Activated CD4-positive, alpha-beta T cell treated with anti-CD3 and anti-CD28 coated beads, Interleukin-2, amount 50 U/mL, for 48 hours (primary cell): ENCODE data around the gene NELFCD.
"Not testable (repeated sequence)": the region's sequence is repeated elsewhere in the genome, so short reads cannot be mapped to it uniquely, and the experiment has no call there.

Source experiments
- DNase-seq, 2 experiments: peaks; one replicate each; pipeline ENCODE4 v3.0.0-alpha.2; 2020

The NELFCD gene

GRCh38 chr20:59027741-59028320 is 46.8 kb downstream of the NELFCD start:
- no peak for DNase-seq

- no peak for DNase-seq
Measured at GRCh38 chr20:59028812-59029211, 47.8 kb downstream of the NELFCD start.

GRCh38 chr20:59030911-59031563 is 50.0 kb downstream of the NELFCD start:
- peak in 1 of 2 experiments; percentile 17 for DNase-seq

- DNase-seq = no peak
Measured at GRCh38 chr20:59031564-59032022, 50.5 kb downstream of the NELFCD start.

GRCh38 chr20:59032023-59032712 is 51.1 kb downstream of the NELFCD start, which contains the start of gene ATP5F1E:
Gene ATP5F1E (minus strand): TSS chr20:59032335. CDS start chr20:59032251, 84 bp downstream.
- peak; percentile 94 to 96 for DNase-seq

- no peak for DNase-seq
Measured at GRCh38 chr20:59032713-59033059, 51.6 kb downstream of the NELFCD start.

GRCh38 chr20:59033093-59033492 is 52.0 kb downstream of the NELFCD start:
- no peak for DNase-seq

- DNase-seq = no peak
Measured at GRCh38 chr20:59033616-59034165, 52.6 kb downstream of the NELFCD start.

GRCh38 chr20:59035381-59035780 is 54.3 kb downstream of the NELFCD start:
- no peak for DNase-seq

GRCh38 chr20:59037386-59037785 is 56.3 kb downstream of the NELFCD start:
- no peak for DNase-seq

GRCh38 chr20:59039233-59039632 is 58.2 kb downstream of the NELFCD start:
- no peak for DNase-seq

- no peak for DNase-seq
Measured at GRCh38 chr20:59040667-59041066, 59.6 kb downstream of the NELFCD start.

GRCh38 chr20:59041487-59041886 is 60.4 kb downstream of the NELFCD start:
- DNase-seq = not testable (repeated sequence)

- no peak for DNase-seq
Measured at GRCh38 chr20:59042151-59042795, 61.2 kb downstream of the NELFCD start, which contains the start of gene PRELID3B. Gene PRELID3B (minus strand): TSS chr20:59042786. CDS start chr20:59042730, 56 bp downstream.

- DNase-seq = peak; percentile 93
Measured at GRCh38 chr20:59042796-59043631, 62.0 kb downstream of the NELFCD start.

- DNase-seq = peak in 1 of 2 experiments; percentile 25
Measured at GRCh38 chr20:59043698-59044097, 62.6 kb downstream of the NELFCD start.

- DNase-seq = no peak
Measured at GRCh38 chr20:59044295-59044694, 63.2 kb downstream of the NELFCD start.
